NCI-H748 (cell line): Measurements from ENCODE around the gene FAM78A.

Experiments used
- DNase-seq: peaks from one replicate; lab custom pipeline; 2025; ENCODE audit not compliant: unreplicated experiment; lab: John Stamatoyannopoulos, UW

The FAM78A gene

GRCh38 chr9:131276094-131276888 lies at the start of gene FAM78A:
Gene FAM78A, minus strand, starts transcription at chr9:131276510. Its CDS starts 331 bp downstream, at chr9:131276179.
- peak; percentile 26 for DNase-seq

GRCh38 chr9:131324736-131325679 lies 48.7 kb upstream of the FAM78A start:
- no peak for DNase-seq

- no peak for DNase-seq
These were observed 47.3 kb upstream of the FAM78A start for GRCh38 chr9:131323629-131324028.

- no peak for DNase-seq
These were observed 43.8 kb upstream of the FAM78A start for GRCh38 chr9:131320031-131320685.

- DNase-seq: no peak
These were observed 43.2 kb upstream of the FAM78A start for GRCh38 chr9:131319486-131319885.

GRCh38 chr9:131318231-131319085 lies 42.1 kb upstream of the FAM78A start:
- DNase-seq: no peak

- DNase-seq: no peak
These were observed 36.8 kb upstream of the FAM78A start for GRCh38 chr9:131312822-131313770.

GRCh38 chr9:131312246-131312645 lies 35.9 kb upstream of the FAM78A start:
- no peak for DNase-seq

GRCh38 chr9:131310833-131311554 lies 34.7 kb upstream of the FAM78A start:
- DNase-seq: peak; percentile 38

GRCh38 chr9:131309530-131310276 lies 33.4 kb upstream of the FAM78A start:
- DNase-seq: no peak

GRCh38 chr9:131308906-131309529 lies 32.7 kb upstream of the FAM78A start:
- DNase-seq: no peak

- DNase-seq: no peak
These were observed 32.1 kb upstream of the FAM78A start for GRCh38 chr9:131308452-131308851.

GRCh38 chr9:131307974-131308373 lies 31.7 kb upstream of the FAM78A start:
- no peak for DNase-seq

- no peak for DNase-seq
These were observed 30.2 kb upstream of the FAM78A start for GRCh38 chr9:131306397-131307004.

GRCh38 chr9:131304676-131305355 lies 28.5 kb upstream of the FAM78A start:
- DNase-seq: peak; percentile 26
